ENCODE data around the gene SYK. TPM values are rescaled to one million over a fixed set of nuclear protein-coding genes. Genes with fewer than 3 reads are reported as not detected.
A peak's percentile ranks its signal among the peaks of the same experiment; 100 is the strongest.

The SYK gene
- total RNA-seq, 1 donor from 2014 or later, result 13.0 TPM

DNA sequence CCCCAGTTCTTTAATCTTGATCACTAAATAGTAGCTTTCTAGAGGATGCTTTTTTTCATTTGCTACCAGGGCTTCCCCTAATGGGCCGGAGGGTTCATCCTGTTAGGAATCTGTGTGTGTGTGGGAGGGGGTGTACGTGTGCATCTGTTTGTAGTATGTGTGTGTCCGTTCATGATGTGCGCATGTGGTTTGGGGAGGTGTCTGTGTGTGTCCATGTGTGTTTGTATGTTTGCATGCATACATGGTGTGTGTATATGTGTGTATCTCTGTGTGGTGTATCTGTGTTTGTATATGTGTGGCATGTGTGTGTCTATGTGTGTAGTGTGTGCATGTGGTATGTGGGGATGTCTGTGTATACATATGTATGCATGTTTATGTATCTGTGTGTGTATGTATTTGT is 106.2 kb downstream of the SYK start:
- Mint-ChIP-seq H3K27me3 (no peaks in the 10 kb centered on the region), H3K36me3 (peaks cover 6% of the 10 kb centered on the region), H3K4me3 (no peak overlapping the region), H3K9me3 (peaks cover 5% of the 10 kb centered on the region), H3K4me1 (ENCODE audit: unreplicated experiment) (no peaks in the 10 kb centered on the region), H3K27ac (no peak overlapping the region)
- no peak for DNase-seq (ENCODE audit: extremely low spot score, unreplicated experiment)
- TF ChIP-seq, protein P1, sequence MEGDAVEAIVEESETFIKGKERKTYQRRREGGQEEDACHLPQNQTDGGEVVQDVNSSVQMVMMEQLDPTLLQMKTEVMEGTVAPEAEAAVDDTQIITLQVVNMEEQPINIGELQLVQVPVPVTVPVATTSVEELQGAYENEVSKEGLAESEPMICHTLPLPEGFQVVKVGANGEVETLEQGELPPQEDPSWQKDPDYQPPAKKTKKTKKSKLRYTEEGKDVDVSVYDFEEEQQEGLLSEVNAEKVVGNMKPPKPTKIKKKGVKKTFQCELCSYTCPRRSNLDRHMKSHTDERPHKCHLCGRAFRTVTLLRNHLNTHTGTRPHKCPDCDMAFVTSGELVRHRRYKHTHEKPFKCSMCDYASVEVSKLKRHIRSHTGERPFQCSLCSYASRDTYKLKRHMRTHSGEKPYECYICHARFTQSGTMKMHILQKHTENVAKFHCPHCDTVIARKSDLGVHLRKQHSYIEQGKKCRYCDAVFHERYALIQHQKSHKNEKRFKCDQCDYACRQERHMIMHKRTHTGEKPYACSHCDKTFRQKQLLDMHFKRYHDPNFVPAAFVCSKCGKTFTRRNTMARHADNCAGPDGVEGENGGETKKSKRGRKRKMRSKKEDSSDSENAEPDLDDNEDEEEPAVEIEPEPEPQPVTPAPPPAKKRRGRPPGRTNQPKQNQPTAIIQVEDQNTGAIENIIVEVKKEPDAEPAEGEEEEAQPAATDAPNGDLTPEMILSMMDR (conservative IDR thresholded peaks at IDR 0.05), result no peak

DNA sequence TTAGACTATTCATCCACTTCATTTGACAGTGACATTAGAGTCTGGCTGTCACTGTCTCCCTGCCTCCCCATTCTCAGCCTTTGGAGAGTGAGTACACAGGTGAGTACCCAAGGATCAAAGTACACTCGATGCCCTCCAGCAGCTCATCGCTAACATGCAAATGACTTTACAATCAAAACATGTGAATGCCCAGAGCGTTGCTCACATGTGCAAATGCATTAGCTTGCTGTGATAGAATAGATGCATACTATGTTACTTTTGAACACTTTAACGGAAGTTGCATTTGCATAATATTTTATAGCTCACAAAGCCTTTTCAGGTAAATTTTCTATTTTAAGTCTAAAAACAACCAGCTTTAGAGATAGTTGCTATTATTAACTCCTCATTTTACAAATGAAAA is 107.6 kb downstream of the SYK start:
- H3K27me3 Mint-ChIP-seq, result no peaks in the 10 kb centered on the region
- no peak overlapping the region for H3K27ac Mint-ChIP-seq
- no peaks in the 10 kb centered on the region for H3K36me3 Mint-ChIP-seq
- DNase-seq (ENCODE audit: extremely low spot score, unreplicated experiment), result no peak
- peaks cover 5% of the 10 kb centered on the region for H3K9me3 Mint-ChIP-seq
- H3K4me1 Mint-ChIP-seq (ENCODE audit: unreplicated experiment), result no peaks in the 10 kb centered on the region
- H3K4me3 Mint-ChIP-seq, result no peak overlapping the region
- TF ChIP-seq, protein P1 (conservative IDR thresholded peaks at IDR 0.05), result no peak

DNA sequence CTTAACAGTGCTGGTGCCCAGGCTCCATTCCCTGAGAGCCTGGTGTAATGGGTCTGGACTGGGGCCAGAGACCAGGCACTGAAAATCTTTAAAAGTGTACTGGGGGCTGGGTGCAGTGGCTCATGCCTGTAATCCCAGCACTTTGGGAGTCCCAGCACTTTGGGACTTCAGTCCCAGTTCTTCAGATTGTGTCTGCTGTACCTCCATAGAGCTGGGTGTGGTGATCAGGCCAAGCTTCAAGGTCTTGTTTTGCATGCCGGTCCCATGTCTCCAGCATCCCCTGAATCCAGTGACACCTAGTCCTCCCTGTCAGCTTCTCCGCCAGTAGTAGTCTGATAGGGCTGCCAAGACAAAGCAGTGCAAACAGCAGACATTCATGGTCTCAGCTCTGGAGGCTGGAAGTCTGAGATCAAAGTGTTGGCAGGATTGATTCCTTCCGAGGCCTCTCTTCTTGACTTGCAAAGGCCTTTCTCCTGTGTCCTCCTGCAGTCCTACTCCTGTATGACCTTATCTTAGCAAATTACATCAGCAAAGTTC is 108.2 kb downstream of the SYK start:
- H3K4me1 Mint-ChIP-seq (ENCODE audit: unreplicated experiment), result no peaks in the 10 kb centered on the region
- H3K27me3 Mint-ChIP-seq, result no peaks in the 10 kb centered on the region
- DNase-seq (ENCODE audit: extremely low spot score, unreplicated experiment), result no peak
- H3K9me3 Mint-ChIP-seq, result peaks cover 3% of the 10 kb centered on the region
- H3K36me3 Mint-ChIP-seq, result no peaks in the 10 kb centered on the region
- H3K27ac Mint-ChIP-seq, result no peak overlapping the region
- no peak overlapping the region for H3K4me3 Mint-ChIP-seq
- TF ChIP-seq, protein P1 (conservative IDR thresholded peaks at IDR 0.05), result no peak

DNA sequence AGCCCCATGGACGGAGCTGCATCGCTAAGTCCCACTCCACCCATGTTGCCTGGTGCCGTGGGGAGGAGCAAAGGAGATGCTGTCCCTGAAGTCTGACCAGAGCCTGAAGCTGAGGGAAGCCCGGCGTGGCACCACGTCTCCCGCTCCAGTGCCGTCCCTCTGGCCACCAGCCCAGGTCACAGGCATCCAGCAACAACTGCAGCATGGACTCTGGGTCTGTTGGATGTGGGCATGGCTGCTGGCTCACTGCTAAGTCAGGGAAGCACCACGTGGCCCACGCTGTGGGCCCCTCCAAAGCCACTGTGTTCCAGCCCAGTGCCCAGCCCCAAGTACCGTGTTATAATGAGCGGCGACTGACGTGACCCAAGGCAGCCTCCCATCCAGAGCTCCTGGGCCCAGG is 112.6 kb downstream of the SYK start:
- Mint-ChIP-seq H3K27ac (no peak overlapping the region), H3K36me3 (no peaks in the 10 kb centered on the region), H3K27me3 (no peaks in the 10 kb centered on the region), H3K4me1 (ENCODE audit: unreplicated experiment) (no peaks in the 10 kb centered on the region), H3K9me3 (no peaks in the 10 kb centered on the region), H3K4me3 (no peak overlapping the region)
- DNase-seq (ENCODE audit: extremely low spot score, unreplicated experiment), result no peak
- TF ChIP-seq, protein P1 (conservative IDR thresholded peaks at IDR 0.05), result no peak

DNA sequence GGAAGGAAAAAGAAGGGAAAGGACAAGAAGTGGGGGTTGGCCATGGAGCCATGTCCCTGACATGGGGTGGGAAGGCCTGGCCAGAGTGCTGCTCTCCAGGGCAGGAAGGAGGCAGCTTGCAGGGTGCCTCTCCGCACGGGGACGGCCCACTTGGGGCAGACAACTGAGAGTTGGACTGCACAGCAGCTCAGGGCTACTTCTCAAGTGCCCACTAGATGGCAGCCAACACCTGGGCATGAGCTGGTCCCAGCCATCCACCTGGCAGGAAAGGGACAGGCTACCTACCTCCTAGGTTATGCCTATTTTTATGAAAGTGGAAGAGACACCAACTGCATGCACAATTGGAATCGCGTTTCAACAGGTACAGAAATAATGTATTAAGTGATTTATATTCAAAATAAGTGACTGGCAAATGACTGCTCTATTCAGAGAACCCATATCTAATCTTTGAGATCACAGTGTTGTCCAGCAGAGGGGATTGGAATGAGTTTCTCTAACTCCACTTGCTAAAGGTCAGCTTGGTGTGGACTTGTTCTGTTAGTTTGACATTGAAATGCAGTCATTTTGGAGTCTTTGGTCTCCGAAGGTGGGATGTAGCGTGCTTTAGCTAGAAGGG is 113.4 kb downstream of the SYK start:
- no peaks in the 10 kb centered on the region for H3K36me3 Mint-ChIP-seq
- peak overlapping the region; percentile 77 for H3K27ac Mint-ChIP-seq
- no peaks in the 10 kb centered on the region for H3K9me3 Mint-ChIP-seq

More for the DNA sequence above, 113.4 kb downstream of the SYK start:
- H3K27me3 Mint-ChIP-seq, result no peaks in the 10 kb centered on the region
- DNase-seq (ENCODE audit: extremely low spot score, unreplicated experiment), result peak; percentile 81
- peak overlapping the region; percentile 34 for H3K4me3 Mint-ChIP-seq
- TF ChIP-seq, protein P1 (conservative IDR thresholded peaks at IDR 0.05), result peak; percentile 94
- no peaks in the 10 kb centered on the region for H3K4me1 Mint-ChIP-seq (ENCODE audit: unreplicated experiment)

All from type B pancreatic cell (in vitro differentiated cells).